GM18508 (cell line): ENCODE results near the gene SPIB.
"Not testable (repeated sequence)": the region's sequence is repeated elsewhere in the genome, so short reads cannot be mapped to it uniquely, and the experiment has no call there.

ENCODE experiments used
- ATAC-seq: cut with Tn5 transposase; IDR thresholded peaks from one replicate; pipeline ENCODE4 v1.9.1; 2021; ENCODE audit warnings: moderate number of reproducible peaks; ENCODE audit not compliant: insufficient read depth, unreplicated experiment

The SPIB gene

DNA sequence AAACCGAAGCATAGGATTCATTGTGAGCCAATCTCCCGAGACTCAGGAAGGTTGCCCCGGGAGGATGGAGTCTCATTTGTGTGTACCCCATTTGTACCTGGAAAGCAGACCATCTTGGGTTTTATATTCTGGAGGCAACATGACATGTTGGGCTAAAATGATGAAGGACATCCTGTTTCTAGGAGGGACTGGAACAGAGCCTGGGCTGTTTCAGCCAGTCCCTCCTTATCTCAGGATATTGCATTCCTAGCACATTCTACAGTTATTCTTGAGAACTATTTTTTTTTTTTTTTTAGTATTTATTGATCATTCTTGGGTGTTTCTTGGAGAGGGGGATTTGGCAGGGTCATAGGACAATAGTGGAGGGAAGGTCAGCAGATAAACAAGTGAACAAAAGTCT, 28.4 kb upstream of the SPIB start:
- ATAC-seq, result not testable (repeated sequence)

GRCh38 chr19:50390952-50391351, 27.8 kb upstream of the SPIB start:
- not testable (repeated sequence) for ATAC-seq

- ATAC-seq, result no peak
Measured at GRCh38 chr19:50392759-50393158, 26.0 kb upstream of the SPIB start.

DNA sequence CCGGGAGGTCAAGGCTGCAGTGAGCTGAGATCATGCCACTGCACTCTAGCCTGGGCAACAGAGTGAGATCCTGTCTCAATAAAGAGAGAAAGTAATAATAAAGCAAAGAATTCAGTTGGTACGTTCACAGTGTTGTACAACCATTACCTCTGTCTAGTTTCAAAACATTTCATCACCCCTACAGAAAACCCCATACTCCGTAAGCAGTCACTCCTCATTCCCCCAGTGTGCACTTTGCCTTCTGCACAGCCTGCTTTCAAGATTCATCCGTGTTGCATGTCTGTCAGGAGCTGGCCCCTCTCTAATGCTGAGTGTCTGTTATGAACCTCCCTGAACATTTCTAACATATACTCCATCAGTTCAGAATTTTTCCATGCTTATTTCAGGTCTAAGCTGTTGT, 25.1 kb upstream of the SPIB start:
- no peak for ATAC-seq

GRCh38 chr19:50394017-50394416, 24.7 kb upstream of the SPIB start:
- no peak for ATAC-seq

- no peak for ATAC-seq
Measured at GRCh38 chr19:50398675-50399367, 19.9 kb upstream of the SPIB start.

GRCh38 chr19:50399368-50399745, 19.4 kb upstream of the SPIB start:
- no peak for ATAC-seq

- no peak for ATAC-seq
Measured at GRCh38 chr19:50401605-50402450, 16.9 kb upstream of the SPIB start.

DNA sequence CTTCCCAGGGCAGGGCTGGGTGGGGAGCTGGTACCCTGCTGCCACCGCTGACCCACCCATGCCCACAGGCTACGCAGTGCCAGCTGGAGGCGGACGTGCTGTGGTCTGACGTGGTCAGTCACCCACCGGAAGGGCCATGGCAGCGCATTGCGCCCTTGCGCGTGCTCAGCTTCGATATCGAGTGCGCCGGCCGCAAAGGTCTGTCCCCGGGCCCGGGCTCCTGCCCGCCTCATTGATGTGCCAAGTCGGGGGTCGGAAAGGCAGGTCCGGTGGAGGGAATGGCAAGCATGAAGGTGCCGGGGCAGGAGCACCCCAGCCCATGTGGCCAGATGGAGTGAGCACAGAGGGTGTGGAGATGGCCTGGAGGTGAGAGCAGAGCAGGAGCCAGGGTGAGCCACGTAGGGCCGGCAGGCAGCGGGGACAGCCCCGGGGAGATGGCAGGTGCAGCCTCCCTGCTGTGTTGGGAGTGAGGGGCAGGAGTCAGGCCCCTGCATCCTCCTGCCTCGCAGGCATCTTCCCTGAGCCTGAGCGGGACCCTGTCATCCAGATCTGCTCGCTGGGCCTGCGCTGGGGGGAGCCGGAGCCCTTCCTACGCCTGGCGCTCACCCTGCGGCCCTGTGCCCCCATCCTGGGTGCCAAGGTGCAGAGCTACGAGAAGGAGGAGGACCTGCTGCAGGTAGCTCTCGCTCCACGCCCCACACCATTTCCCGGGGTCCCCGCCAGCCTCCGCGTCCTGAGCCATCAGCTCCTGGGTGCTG, 16.0 kb upstream of the SPIB start:
- ATAC-seq, result no peak

DNA sequence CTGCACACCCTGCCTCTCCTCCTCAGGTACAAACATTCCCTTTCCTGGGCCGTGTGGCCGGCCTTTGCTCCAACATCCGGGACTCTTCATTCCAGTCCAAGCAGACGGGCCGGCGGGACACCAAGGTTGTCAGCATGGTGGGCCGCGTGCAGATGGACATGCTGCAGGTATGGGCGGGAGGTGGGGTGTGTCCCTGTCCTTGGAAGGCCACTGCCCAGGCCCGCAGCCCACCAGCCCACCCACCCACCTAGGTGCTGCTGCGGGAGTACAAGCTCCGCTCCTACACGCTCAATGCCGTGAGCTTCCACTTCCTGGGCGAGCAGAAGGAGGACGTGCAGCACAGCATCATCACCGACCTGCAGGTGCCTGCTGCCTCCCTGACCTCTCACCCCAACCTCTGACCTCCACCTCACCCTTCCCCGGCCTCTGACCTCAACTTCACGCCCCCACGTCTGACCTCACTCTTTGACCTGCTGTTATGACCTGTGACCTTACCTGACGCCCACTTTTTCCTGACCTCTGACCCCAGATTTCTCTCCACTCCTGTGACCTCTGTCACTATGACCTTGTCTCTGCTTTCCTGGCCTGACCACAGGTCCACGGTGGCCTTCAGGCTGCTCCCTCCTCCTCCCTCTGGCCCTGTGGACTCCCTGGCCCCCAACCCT, 12.4 kb upstream of the SPIB start:
- no peak for ATAC-seq

DNA sequence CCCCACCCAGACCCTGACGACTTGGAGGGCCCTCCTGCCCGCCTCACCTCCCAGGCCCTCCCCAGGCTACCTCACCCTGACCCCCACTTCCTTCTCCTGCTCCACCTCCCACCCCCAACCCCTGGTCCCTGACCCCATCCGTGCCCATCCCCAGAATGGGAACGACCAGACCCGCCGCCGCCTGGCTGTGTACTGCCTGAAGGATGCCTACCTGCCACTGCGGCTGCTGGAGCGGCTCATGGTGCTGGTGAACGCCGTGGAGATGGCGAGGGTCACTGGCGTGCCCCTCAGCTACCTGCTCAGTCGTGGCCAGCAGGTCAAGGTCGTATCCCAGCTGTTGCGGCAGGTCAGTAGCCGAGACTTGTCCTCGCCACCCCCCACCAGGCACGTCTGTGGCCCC, 11.9 kb upstream of the SPIB start:
- no peak for ATAC-seq

- ATAC-seq, result no peak
Measured at GRCh38 chr19:50409347-50409746, 9.4 kb upstream of the SPIB start.

GRCh38 chr19:50410109-50410508, 8.6 kb upstream of the SPIB start:
- no peak for ATAC-seq

- no peak for ATAC-seq
Measured at GRCh38 chr19:50412419-50412818, 6.3 kb upstream of the SPIB start.

- no peak for ATAC-seq
Measured at GRCh38 chr19:50413096-50413495, 5.6 kb upstream of the SPIB start.

- ATAC-seq, result no peak
Measured at GRCh38 chr19:50413531-50413930, 5.2 kb upstream of the SPIB start.

- ATAC-seq, result no peak
Measured at GRCh38 chr19:50414864-50415660, 3.7 kb upstream of the SPIB start.

DNA sequence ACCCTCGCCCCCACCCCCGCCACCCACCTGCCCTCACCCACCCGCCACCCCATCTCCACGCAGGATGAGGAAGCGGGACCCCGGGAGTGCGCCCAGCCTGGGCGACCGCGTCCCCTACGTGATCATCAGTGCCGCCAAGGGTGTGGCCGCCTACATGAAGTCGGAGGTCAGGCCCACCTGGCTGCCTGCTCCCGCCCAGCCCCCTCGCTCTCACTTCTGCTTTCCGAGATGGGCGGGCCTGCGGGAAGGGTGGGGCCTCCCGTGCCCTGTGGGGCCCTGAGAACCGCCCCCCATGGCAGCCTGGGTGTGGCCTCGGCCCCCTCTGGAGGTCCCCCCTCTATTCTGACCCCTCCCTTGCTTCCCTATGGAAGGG, 3.1 kb upstream of the SPIB start:
- ATAC-seq, result no peak

DNA sequence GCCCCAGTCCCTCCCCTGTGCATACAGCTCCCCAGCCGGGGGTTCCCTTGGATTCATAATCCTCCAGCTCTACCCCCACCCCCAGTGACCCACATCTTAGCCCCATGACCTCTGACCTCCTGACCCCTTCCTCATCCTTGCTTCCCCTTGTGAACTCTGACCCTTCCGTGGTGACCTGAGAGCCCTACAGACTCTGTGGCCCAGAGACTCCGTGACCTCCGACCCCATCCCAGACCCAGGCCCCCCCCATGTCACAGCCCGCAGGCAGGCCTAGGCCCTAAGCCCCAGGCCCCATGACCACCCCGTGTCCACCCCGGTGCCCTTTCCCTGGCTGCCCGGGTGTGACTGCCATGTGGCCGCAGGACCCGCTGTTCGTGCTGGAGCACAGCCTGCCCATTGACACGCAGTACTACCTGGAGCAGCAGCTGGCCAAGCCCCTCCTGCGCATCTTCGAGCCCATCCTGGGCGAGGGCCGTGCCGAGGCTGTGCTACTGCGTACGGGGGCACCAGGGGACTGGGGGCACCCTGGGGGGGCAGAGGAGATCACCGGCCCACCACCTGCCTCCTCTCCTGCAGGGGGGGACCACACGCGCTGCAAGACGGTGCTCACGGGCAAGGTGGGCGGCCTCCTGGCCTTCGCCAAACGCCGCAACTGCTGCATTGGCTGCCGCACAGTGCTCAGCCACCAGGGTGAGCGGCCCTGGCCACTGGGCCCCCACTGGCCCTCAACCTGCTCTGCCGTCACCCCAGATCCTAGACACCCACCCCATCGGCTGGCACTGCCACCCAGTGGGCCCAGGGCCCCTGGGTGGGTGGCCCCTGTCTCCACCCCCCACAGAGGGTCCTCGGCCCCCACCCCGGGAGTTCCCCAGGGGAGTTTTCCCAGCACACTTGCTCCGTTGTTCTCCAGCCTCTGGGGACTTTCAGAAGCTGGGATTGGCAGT, 2.4 kb upstream of the SPIB start:
- no peak for ATAC-seq
